OCI-LY3 (cell line): ENCODE results near the gene LRRFIP2.

ENCODE experiments used
- H2AFZ ChIP-seq: fragments of 200-600, 300-600 bp; shearing (Covaris generic); 2 replicates; pipeline ENCODE4 v1.6.0; 2014; ENCODE audit warnings: antibody characterized with exemption, low read depth, low read length
- H3K27ac ChIP-seq: fragments of 200-600, 300-600 bp; sonication (generic); 2 replicates; pipeline ENCODE4 v1.5.1; 2014; ENCODE audit warnings: mild to moderate bottlenecking, low read length, moderate library complexity, mixed read lengths
- H3K27me3 ChIP-seq: fragments of 200-600, 300-600 bp; sonication (generic); 2 replicates; pipeline ENCODE4 v1.6.1; 2014; ENCODE audit warnings: low read depth, low read length, mixed read lengths
- H3K36me3 ChIP-seq: fragments of 200-600, 300-600 bp; sonication (generic); replicated peaks from 2 replicates; pipeline ENCODE3; 2014; ENCODE audit warnings: low read depth, low read length, mixed read lengths
- H3K4me1 ChIP-seq: fragments of 300-600, 200-600 bp; sonication (generic); 2 replicates; pipeline ENCODE4 v1.6.1; 2014; ENCODE audit warnings: low read length, mixed read lengths
- H3K4me2 ChIP-seq: fragments of 200-600, 300-600 bp; sonication (generic); 2 replicates; pipeline ENCODE4 v1.6.1; 2014; ENCODE audit warnings: low read length, mixed read lengths
- H3K4me3 ChIP-seq: fragments of 300-600, 200-600 bp; sonication (generic); 2 replicates; pipeline ENCODE4 v1.5.1; 2014; ENCODE audit warnings: antibody characterized with exemption, mild to moderate bottlenecking, low read length, moderate library complexity
- H3K79me2 ChIP-seq: fragments of 300-600, 200-600 bp; shearing (Covaris generic); 2 replicates; pipeline ENCODE4 v1.6.1; 2014; ENCODE audit warnings: mild to moderate bottlenecking, low read length, mixed read lengths
- H3K9ac ChIP-seq: fragments of 300-600, 200-600 bp; shearing (Covaris generic); 2 replicates; pipeline ENCODE4 v1.6.0; 2014; ENCODE audit warnings: mild to moderate bottlenecking, low read length, moderate library complexity
- H3K9me3 ChIP-seq: fragments of 200-600, 300-600 bp; shearing (Covaris generic); 2 replicates; pipeline ENCODE4 v1.6.1; 2014; ENCODE audit warnings: low read length, mixed read lengths; ENCODE audit not compliant: insufficient read depth
- H4K20me1 ChIP-seq: fragments of 200-600, 300-600 bp; sonication (generic); 2 replicates; pipeline ENCODE4 v1.6.1; 2016; ENCODE audit warnings: low read length, mixed read lengths; ENCODE audit not compliant: insufficient read depth
- EZH2phosphoT487 ChIP-seq: fragments of 200-600 bp; shearing (Covaris generic); IDR thresholded peaks from 2 replicates; pipeline ENCODE4 v1.6.1; 2018; ENCODE audit warnings: antibody characterized with exemption, mixed run types, low read depth
- TF ChIP-seq, protein P1 (sequence below): fragments of 200-600, 300-600 bp; sonication (generic); IDR thresholded peaks from 2 replicates; pipeline ENCODE4 v1.5.1; 2014; ENCODE audit warnings: antibody characterized with exemption, low read length, low read depth

Gene LRRFIP2

DNA sequence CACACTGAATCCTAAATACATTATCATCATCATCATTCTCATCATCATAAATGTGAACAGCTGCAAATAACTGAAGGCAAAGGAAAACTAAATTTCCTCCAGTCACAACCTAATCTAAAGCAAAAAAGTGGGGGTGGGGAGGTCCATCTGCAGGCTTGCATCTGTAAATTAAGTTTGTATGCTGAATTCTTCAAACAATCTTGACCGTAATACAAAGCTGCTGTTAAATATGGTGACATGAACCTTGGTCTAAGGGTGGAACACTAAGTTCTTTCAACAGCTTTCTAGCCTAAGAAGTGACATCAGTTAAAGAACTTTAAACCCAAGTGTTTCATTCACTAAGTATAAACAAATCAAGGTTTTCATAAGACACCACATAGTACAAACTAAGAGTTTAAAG is 4.3 kb downstream of the LRRFIP2 start:
- H3K4me1 ChIP-seq = peaks cover 16% of the 10 kb centered on the region
- no peak overlapping the region for H2AFZ ChIP-seq
- peaks cover 16% of the 10 kb centered on the region for H3K79me2 ChIP-seq
- H3K4me2 ChIP-seq = no peak overlapping the region
- H3K9ac ChIP-seq = no peak overlapping the region
- no peaks in the 10 kb centered on the region for H3K27me3 ChIP-seq
- peaks cover 23% of the 10 kb centered on the region for H4K20me1 ChIP-seq
- TF ChIP-seq, protein P1, sequence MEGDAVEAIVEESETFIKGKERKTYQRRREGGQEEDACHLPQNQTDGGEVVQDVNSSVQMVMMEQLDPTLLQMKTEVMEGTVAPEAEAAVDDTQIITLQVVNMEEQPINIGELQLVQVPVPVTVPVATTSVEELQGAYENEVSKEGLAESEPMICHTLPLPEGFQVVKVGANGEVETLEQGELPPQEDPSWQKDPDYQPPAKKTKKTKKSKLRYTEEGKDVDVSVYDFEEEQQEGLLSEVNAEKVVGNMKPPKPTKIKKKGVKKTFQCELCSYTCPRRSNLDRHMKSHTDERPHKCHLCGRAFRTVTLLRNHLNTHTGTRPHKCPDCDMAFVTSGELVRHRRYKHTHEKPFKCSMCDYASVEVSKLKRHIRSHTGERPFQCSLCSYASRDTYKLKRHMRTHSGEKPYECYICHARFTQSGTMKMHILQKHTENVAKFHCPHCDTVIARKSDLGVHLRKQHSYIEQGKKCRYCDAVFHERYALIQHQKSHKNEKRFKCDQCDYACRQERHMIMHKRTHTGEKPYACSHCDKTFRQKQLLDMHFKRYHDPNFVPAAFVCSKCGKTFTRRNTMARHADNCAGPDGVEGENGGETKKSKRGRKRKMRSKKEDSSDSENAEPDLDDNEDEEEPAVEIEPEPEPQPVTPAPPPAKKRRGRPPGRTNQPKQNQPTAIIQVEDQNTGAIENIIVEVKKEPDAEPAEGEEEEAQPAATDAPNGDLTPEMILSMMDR = no peak
- TF ChIP-seq EZH2phosphoT487 = no peak
- no peak overlapping the region for H3K4me3 ChIP-seq
- peaks cover 15% of the 10 kb centered on the region for H3K36me3 ChIP-seq
- no peaks in the 10 kb centered on the region for H3K9me3 ChIP-seq
- H3K27ac ChIP-seq = no peak overlapping the region

DNA sequence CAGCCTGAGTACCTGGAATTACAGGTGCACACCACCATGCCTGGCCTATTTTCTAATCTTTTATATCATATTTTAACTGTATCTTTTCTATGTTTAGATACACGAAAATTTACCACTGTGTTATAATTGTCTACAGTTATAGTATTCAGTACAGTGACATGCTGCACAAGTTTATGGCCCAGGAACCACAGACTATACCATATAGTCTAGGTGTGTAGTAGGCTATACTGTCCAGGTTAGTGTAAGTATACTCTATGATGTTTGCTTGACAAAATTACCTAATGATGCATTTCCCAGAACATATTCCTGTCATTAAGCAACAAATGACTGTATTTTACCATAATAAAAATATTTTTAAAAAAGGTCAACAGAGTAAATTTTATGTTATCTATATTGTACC is 5.5 kb downstream of the LRRFIP2 start:
- Histone ChIP-seq H2AFZ (no peak overlapping the region), H3K4me2 (no peak overlapping the region), H3K27ac (no peak overlapping the region), H3K9me3 (no peaks in the 10 kb centered on the region), H3K79me2 (peaks cover 8% of the 10 kb centered on the region), H3K4me3 (no peak overlapping the region), H3K36me3 (peaks cover 15% of the 10 kb centered on the region), H3K27me3 (no peaks in the 10 kb centered on the region), H3K4me1 (peaks cover 5% of the 10 kb centered on the region), H3K9ac (no peak overlapping the region), H4K20me1 (peaks cover 14% of the 10 kb centered on the region)
- TF ChIP-seq EZH2phosphoT487 = no peak
- TF ChIP-seq, protein P1 = no peak

DNA sequence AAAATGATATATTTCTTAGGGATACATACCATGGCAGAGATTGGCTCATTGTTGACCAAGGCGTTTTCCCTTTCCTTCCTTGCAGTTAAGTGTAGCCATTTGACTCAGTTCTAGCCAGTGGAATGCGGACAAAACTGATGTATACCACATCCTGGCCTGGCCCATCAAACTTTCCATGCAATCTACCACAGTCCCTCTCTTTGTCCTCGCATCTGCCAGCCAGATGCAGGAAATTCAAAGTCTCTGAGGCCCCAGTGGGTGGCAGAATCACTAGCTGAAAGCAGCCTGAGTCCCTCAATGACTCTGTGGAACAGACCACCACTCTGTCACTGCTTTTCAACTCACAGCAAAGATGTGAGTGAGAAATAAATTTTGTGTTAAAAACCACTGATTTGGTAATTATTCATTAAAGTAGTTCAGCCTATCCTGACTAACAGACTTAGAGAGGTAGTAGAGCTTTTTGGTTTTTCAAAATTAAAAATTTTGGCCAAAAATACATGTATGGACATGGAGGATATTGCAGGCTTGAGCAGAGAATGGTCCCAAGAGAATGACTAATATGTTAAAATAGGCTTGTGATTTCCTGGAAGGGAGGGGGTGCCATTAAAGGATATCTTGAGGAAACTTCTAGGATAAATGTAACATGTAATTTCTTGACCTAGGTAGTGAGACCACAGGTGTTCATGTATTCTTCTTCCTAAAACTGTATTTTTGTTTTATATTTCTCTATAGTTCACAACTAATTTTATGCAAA is 10.9 kb downstream of the LRRFIP2 start:
- no peaks in the 10 kb centered on the region for H3K9me3 ChIP-seq
- H3K4me1 ChIP-seq = peaks cover 10% of the 10 kb centered on the region
- no peak overlapping the region for H3K4me2 ChIP-seq
- no peaks in the 10 kb centered on the region for H3K79me2 ChIP-seq
- TF ChIP-seq, protein P1 = no peak
- peaks cover 4% of the 10 kb centered on the region; the same call in 1 of the 2 replicates for H4K20me1 ChIP-seq
- H3K9ac ChIP-seq = no peak overlapping the region
- peaks cover 10% of the 10 kb centered on the region for H3K36me3 ChIP-seq
- no peak overlapping the region for H2AFZ ChIP-seq
- H3K27me3 ChIP-seq = no peaks in the 10 kb centered on the region
- H3K4me3 ChIP-seq = no peak overlapping the region
- no peak overlapping the region for H3K27ac ChIP-seq

DNA sequence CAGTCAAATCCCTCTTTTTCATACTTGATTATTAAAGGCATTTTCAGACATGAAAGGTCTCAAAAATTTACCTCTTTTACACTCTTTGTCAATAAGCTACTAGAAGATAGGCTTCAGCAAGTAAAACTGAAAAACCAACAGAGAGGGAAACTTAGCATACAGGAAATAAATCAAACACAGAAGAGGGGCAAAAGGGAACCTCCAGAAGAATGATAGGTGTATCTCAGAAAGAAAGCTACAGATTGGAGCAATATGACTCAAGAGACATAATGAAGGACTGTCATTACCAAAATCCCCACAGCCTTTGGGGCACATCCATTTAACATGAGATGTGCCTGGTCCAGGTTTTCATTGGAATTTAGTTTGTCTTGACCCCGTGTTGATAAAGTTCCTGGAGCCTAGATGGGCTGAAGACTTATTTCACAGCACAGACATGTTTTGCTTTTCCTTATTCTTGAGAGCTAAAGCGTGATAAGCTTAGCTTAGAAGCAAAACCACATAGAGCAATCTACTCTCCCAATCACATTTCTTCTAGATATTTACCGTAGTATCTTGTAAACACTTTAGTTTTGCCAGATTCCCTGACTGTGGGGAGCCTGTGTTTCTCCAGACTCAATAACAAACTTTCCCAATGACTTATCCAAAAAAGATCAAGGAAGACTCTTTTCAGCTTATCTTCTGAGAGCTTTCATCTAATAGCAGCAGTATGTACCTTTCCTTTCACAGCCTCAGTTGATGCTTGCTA is 11.7 kb downstream of the LRRFIP2 start:
- peak overlapping the region; percentile 23 for H3K4me2 ChIP-seq
- no peaks in the 10 kb centered on the region for H3K27me3 ChIP-seq
- H3K79me2 ChIP-seq = no peaks in the 10 kb centered on the region
- H3K9me3 ChIP-seq = no peaks in the 10 kb centered on the region
- H3K4me3 ChIP-seq = no peak overlapping the region
- peaks cover 10% of the 10 kb centered on the region for H3K4me1 ChIP-seq
- no peak overlapping the region for H3K9ac ChIP-seq
- peaks cover 4% of the 10 kb centered on the region; the same call in 1 of the 2 replicates for H4K20me1 ChIP-seq
- TF ChIP-seq, protein P1 = no peak
- no peak for TF ChIP-seq EZH2phosphoT487
- H2AFZ ChIP-seq = no peak overlapping the region
- peaks cover 10% of the 10 kb centered on the region for H3K36me3 ChIP-seq
- no peak overlapping the region for H3K27ac ChIP-seq
